HG03558 (cell line): ENCODE data around the gene TNFAIP8L2.
"Not testable (repeated sequence)": the region's sequence is repeated elsewhere in the genome, so short reads cannot be mapped to it uniquely, and the experiment has no call there.

Source experiments
- ATAC-seq: cut with Tn5 transposase; IDR thresholded peaks from one replicate; pipeline ENCODE4 v1.9.1; 2021; ENCODE audit warnings: moderate number of reproducible peaks; ENCODE audit not compliant: unreplicated experiment; ENCODE audit errors: extremely low read depth

TNFAIP8L2 gene

DNA sequence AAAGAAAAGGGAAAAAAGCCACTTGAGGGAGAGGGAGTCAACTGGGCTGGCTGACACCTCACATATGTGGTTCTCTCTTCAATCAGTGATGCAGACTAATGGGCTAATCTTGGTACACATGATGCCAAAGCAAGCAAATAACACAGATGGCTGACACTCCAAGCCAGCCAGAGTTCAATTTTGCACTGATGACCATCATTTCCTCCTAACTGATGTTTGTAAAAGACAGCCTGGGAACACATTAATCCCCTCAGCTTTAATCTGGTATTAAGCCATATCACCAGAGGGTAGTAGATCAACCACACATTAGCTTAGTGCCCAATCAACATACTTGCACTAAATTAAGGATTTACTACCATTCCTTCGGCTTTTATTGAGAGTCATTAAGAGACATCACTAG is 30.8 kb downstream of the TNFAIP8L2 start:
- no peak for ATAC-seq

DNA sequence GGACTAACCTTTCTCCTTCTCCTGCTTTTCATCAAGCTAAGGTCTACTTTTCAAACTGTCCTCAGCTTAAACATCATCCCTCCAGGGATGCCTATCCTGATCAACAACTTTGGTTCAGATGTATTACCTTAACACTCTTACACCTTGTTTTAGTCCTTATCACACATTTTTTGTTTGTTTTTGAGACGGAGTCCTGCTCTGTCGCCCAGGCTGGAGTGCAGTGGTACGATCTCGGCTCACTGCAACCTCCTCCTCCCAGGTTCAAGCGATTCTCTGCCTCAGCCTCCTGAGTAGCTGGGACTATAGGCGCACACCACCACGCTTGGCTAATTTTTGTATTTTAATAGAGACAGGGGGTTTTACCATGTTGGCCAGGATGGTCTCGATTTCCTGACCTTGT is 32.2 kb downstream of the TNFAIP8L2 start:
- not testable (repeated sequence) for ATAC-seq

- ATAC-seq, result no peak
Observed at GRCh38 chr1:151189637-151190445, 33.4 kb downstream of the TNFAIP8L2 start, which contains the start of gene VPS72. VPS72 (minus strand) TSS chr1:151190197; CDS start chr1:151190121, 76 bp downstream.

GRCh38 chr1:151192047-151192446 is 35.6 kb downstream of the TNFAIP8L2 start:
- no peak for ATAC-seq

GRCh38 chr1:151193304-151193703 is 36.9 kb downstream of the TNFAIP8L2 start:
- no peak for ATAC-seq

DNA sequence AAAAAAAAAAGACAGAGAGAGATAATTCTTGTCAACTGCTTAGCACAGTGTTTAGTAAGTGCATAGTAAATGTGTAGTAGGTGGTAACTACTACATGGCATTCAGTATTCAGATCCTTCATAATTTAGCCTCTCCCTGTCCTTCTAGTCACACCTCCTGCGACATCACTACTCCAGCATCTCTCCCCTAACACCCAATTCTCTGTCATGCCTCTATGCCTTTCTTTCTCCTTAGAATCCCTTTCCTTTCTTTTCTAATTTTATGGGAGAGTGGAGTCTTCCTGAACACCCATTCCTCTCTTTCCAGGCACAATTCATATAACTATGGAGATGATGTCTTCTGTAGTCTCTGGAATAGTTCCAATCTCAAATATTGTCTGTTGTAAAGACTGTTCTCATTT is 37.4 kb downstream of the TNFAIP8L2 start:
- no peak for ATAC-seq

- ATAC-seq, result not testable (repeated sequence)
Observed at GRCh38 chr1:151194894-151195594, 38.6 kb downstream of the TNFAIP8L2 start.

DNA sequence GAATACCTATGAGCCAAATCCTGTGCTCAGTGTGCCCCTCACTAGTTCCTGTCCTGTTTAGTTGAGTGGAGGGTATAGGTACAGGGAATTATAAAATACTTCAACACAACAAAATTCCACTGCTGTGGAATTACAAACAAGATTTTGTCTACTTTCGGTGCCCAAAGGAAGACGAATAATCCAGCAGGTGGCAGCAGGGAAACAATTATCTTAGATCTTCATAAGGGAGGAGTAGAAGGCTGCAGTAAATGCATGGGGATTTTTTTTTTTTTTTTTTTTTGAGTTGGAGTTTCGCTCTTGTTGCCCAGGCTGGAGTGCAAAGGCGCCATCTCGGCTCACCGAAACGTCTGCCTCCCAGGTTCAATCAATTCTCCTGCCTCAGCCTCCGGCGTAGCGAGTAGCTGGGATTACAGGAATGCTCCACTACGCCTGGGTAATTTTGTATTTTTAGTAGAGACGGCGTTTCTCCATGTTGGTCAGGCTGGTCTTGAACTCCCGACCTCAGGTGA is 39.9 kb downstream of the TNFAIP8L2 start:
- ATAC-seq, result no peak

- ATAC-seq, result no peak
Observed at GRCh38 chr1:151197863-151198253, 41.4 kb downstream of the TNFAIP8L2 start.

DNA sequence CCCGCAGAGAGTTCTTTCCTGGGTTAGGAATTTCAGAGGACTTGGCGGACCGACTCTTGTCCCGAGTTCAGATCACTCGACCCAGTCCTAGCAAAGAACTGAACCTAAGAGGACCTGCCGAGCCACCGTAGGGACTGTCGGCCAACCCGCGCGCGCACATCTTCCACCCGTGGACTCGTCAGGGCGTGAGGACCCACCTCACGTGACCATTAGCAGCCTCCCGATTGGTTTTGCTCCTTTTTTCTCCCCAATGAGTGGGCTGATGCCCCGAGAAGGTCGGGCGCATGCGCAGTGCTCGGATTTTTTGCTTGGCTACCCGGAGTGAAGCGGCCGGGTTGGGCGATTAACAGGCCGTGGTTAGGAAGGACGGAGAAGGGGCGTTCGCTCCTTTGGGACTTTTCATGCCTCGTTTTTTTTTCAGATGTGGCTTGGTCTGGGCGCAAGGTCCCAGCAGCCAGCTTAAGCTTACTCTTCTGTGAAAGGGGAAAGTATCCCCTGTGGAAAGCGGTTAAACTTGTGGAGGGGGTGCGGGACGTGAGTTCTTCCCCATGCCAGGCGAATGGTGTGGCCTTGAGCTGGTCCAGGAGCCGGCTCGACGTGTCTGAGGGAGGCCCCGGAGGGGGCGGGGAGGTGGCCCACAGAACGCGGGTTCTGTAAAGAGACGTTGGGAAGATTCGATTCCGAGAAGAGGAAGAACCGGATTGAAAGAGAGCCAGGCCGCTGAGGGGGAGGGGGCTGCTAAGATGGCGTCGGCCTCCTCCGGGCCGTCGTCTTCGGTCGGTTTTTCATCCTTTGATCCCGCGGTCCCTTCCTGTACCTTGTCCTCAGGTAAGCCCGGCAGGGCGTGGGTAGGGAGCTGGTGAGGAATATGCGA is 42.0 kb downstream of the TNFAIP8L2 start, which contains the start of gene PIP5K1A:
TSS of gene PIP5K1A (plus strand) at position 299 of the 874 bp plus-strand sequence. CDS start at position 744, 445 bp downstream.
- peak; percentile 82 for ATAC-seq

DNA sequence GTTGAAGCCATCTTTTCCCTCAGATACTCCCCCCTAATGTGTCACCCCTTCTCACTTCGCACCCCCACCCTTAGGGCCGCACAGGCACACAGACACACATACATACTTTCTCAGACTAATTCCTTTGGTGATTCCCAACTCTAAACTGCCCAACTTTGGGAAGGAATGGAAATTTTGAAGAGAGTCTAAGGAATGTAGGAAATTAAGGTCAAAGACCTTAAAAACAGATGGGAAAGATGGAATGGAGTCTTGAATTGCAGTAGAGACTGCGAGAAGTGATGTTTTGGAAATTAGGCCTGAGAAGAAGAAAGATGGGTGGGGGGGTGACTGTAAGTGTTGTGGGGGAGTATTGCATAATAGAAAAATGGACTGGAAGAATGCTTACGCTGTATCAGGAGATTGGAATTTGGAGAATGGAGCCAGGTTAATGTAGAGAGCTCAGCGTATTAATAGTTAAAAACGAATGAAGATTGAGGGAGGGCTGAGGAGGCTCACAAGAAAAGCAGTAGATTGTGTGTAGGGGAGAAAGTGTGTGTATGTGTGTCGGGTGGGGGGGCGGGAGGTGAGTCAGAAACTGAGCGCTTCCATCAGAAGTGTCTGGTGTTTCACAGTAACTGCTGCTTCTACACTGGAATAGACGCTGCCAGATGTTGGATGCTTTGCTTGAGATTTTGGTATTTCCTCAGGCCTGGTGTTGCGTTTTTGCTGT is 43.6 kb downstream of the TNFAIP8L2 start:
- ATAC-seq, result no peak

DNA sequence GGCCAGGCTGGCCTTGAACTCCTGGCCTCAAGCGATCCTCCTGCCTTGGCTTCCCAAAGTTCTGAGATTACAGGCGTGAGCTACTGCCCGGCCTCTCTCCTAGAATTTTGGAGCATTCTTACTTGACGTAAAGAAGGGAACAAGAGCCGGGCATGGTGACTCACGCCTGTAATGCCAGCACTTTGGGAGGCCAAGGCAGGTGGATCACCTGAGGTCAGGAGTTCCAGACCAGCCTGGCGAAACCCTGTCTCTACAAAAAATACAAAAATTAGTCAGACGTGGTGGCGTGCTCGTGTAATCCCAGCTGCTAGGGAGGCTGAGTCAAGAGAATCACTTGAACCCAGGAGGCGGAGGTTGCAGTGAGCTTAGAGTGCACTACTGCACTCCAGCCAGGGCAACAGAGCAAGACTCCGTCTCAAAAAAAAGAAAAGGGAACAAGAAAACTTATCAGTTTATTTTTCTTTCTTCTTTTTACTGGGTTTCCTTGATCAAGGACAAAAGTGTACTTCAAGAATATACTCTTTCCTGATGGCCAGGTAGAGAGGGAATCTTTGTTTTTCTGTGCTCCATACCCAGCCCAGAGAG is 49.0 kb downstream of the TNFAIP8L2 start:
- not testable (repeated sequence) for ATAC-seq
